LNCaP clone FGC (cell line): ENCODE results near the gene ST3GAL3.

Experiments
- DNase-seq: peaks from one replicate; pipeline ENCODE4 v3.0.0-alpha.2; 2011; ENCODE audit warnings: low read depth
- H3K4me3 ChIP-seq: 2 replicates; pipeline ENCODE4 v1.5.1; 2011; ENCODE audit warnings: mild to moderate bottlenecking, low read depth, low read length, control low read depth
- TF ChIP-seq, protein P1 (sequence below): IDR thresholded peaks from 2 replicates; pipeline ENCODE4 v1.5.1; 2012; ENCODE audit warnings: mild to moderate bottlenecking; ENCODE audit not compliant: control insufficient read depth, insufficient read depth; ENCODE audit errors: extremely low read depth

ST3GAL3 gene

DNA sequence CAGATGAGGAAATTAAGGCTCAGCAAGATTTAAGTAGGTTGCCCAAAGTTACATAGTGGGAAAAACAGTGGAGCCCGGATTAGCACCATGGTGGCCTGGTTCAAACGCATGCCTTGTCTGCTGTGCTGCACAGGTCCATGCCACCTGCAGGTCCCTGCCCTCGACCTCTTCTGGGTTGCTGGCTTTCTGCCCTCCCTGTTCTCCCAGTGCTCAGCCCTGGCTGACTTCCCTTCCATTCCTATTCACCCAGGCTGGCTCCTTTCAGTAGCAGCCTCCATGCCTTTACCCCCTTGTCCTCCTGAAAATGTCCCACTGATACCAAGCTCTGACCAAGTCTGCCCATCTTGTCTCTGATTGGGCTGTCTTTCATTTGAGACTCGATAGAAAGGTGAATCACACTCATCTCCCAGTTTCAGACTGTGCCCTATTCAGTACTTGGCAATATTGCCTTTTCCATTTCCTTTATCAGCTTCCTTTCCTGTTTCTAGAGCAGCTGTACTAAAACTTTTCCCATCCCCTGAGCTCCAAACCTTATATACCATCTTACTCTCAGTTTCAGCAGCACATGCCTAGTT, 75.8 kb downstream of the ST3GAL3 start:
- H3K4me3 ChIP-seq = no peak overlapping the region
- TF ChIP-seq, protein P1, sequence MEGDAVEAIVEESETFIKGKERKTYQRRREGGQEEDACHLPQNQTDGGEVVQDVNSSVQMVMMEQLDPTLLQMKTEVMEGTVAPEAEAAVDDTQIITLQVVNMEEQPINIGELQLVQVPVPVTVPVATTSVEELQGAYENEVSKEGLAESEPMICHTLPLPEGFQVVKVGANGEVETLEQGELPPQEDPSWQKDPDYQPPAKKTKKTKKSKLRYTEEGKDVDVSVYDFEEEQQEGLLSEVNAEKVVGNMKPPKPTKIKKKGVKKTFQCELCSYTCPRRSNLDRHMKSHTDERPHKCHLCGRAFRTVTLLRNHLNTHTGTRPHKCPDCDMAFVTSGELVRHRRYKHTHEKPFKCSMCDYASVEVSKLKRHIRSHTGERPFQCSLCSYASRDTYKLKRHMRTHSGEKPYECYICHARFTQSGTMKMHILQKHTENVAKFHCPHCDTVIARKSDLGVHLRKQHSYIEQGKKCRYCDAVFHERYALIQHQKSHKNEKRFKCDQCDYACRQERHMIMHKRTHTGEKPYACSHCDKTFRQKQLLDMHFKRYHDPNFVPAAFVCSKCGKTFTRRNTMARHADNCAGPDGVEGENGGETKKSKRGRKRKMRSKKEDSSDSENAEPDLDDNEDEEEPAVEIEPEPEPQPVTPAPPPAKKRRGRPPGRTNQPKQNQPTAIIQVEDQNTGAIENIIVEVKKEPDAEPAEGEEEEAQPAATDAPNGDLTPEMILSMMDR = no peak
- DNase-seq = no peak

DNA sequence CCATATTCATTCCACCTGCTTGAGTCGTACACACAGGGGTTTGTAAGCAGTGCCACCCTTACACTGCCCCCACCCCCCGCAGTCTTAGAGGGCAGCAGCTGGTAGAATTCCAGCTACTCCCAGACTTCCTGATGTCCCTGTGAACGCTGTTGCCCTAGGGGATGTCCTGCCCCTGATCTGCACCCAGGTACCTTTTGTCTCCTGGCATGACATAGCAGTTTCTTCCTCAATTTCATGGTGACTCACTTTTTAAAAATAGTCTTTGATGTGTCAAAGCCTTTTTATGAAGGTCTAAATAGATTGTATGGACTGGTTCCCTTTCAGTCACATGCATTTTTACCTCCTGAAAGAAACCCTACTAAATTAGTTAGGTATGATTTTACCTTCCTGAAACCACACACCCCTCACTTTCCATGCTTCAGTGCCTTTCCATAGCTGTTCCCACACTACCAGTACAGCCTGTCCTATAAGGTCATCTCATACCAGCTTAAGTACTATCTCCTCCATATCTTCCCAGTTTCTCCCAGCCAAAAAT, 76.4 kb downstream of the ST3GAL3 start:
- no peak overlapping the region for H3K4me3 ChIP-seq
- TF ChIP-seq, protein P1 = no peak
- DNase-seq = no peak

DNA sequence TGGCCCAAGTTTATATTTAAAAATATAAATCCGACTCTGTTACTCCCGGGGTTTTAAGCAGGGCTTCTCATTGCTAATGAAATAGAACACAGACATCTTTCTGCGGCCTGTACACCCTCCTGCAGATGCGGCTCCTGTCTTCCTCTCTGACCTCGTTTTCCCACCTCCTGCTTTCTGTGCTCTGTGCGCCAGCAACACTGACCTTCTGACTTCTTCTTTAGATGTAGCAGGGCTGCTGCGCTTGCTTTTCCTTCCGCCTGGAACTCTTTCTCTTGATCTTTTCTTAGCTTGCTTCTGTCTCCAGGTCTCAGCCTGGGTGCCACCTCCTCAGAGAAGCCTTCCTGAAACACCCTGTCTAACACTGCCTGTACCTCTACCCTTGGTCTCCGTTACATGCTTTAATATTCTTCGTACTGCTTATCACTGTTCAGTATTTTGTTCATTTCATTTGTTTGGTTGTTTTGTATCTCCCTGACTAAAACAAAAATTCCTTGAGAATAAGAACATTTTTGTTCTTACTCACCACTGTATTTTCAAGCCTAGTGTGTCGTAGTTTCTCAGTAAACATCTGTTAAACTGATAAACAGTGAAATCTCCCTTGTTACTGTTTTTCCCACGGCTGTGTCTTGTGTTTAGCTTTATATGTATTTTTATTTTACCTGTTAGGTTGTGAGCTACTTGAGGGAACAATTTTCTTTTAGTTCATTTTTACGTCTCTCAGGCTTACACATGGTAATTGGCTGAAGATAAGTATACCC, 79.0 kb downstream of the ST3GAL3 start:
- no peak for DNase-seq
- no peak overlapping the region for H3K4me3 ChIP-seq
- TF ChIP-seq, protein P1 = no peak

DNA sequence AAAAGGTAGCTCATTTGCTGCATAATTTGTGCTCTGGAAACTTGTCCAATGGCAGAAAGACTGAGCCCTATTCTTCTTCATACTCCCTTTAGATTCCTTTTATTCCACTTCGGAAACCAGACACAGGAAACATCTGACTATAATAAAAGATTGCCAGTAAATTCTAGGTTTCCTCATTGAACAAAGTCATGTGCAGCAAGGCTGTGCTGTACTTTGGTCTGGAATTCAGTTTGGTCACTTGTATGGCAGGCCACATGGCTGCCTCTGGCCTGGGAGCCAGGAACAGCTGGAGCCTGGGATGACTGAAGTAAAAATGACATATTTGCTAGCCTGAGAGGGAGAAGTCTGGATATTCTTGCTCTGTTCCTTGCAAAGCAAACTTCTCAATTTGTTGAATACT, 79.6 kb downstream of the ST3GAL3 start:
- DNase-seq = no peak
- TF ChIP-seq, protein P1 = no peak

DNA sequence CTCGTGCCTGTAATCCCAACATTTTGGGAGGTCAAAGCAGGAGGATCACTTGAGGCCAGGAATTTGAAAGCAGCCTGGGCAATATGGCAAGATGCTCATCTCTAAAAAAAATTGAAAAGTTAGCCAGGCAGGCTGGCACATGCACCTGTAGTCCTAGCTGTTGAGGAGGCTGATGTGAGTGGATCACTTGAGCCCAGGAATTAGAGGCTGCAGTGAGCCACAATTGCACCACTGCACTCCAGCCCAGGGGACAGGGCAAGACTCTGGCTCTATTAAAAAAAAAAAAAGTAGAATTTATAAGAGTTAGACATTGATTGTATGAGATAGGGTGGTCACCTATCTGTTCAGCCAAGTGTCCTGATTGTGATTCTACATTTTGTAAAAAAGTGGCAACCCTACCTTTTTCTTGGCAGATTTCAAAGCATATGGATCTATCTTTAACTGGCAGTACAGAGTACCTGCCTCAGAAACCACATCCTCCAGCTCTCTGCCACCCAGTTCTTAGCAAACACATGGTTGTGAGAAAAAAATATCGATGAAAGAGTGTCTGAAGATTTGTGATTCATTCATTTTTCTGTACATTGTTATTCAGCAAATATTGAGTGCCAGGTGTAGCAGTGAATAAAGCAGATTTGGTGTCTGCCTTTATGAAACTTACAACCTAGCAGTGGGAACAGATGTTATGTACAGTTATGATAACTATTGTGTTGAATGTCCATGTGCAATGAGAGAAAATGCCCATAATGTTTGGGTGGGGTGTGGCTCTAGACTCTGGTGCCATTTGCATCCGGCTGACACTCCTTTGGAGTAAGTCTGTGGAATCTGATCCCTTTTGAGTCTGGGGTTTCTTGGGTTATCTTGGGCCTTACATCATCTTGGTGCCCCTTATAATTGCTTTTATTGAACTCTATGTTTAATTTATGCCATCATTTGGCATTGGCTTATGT, 82.5 kb downstream of the ST3GAL3 start:
- TF ChIP-seq, protein P1 = no peak
- no peak for DNase-seq
- no peak overlapping the region for H3K4me3 ChIP-seq

More for the DNA sequence above, 79.6 kb downstream of the ST3GAL3 start:
- H3K4me3 ChIP-seq = no peak overlapping the region

DNA sequence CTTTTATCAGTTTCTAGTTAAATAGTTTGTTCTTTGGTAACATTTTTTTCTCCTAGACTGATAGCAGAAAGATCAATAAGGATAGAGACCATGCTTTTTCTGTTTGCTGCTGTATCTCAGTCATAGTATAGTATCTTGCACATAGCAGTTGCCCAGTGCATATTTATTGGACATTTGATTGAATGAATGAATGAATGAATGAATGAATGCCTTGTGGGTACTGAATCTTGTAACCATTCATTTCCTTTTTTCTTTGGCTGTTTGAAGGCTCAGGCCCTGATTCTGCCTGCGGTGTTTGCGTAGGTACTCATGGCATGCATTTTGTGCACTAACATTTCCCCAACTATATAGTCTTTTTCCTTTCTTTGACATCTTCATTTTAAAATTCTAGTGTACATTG, 83.9 kb downstream of the ST3GAL3 start:
- TF ChIP-seq, protein P1 = no peak
- H3K4me3 ChIP-seq = no peak overlapping the region
- DNase-seq = no peak
